Neutrophil (primary cell): ENCODE measurements around the gene OR5AN1.

Experiments used
- H3K27ac ChIP-seq: fragments of 200-600 bp; sonication (generic); 2 replicates; pipeline ENCODE4 v1.5.1; 2016; ENCODE audit warnings: mild to moderate bottlenecking, moderate library complexity
- H3K27me3 ChIP-seq: fragments of 200-600 bp; sonication (generic); 2 replicates; pipeline ENCODE4 v1.6.0; 2016; ENCODE audit warnings: mild to moderate bottlenecking
- H3K36me3 ChIP-seq: fragments of 200-600 bp; sonication (generic); 2 replicates; pipeline ENCODE4 v1.5.1; 2017
- H3K4me1 ChIP-seq, 2 experiments: fragments of 200-600 bp in 1 of 2; sonication (generic) in 1 of 2; 1 replicate in 1 of 2; 2 replicates in 1 of 2; pipeline versions ENCODE4 v1.5.1 to v1.6.1; 2013 to 2016; ENCODE audit warnings: low read depth in 1 of 2, low read length in 1 of 2, mild to moderate bottlenecking in 1 of 2, moderate library complexity in 1 of 2; ENCODE audit not compliant: control insufficient read depth in 1 of 2, insufficient read depth in 1 of 2
- H3K4me3 ChIP-seq, 2 experiments: fragments of 200-600 bp in 1 of 2; sonication (generic) in 1 of 2; 1 replicate in 1 of 2; 2 replicates in 1 of 2; pipeline ENCODE4 v1.5.1; 2013 to 2016; ENCODE audit warnings: low read depth in 1 of 2, low read length in 1 of 2, mild to moderate bottlenecking in 1 of 2, moderate library complexity in 1 of 2
- H3K9me3 ChIP-seq: fragments of 200-600 bp; sonication (generic); 2 replicates; pipeline ENCODE4 v1.5.1; 2016
- CTCF ChIP-seq: fragments of 200-600 bp; sonication (generic); IDR thresholded peaks from 2 replicates; pipeline ENCODE4 v1.5.1; 2016; ENCODE audit warnings: antibody characterized with exemption

OR5AN1 gene

GRCh38 chr11:59413646-59414045, 55.0 kb downstream of the OR5AN1 start:
- Histone ChIP-seq H3K27ac (no peak overlapping the region), H3K4me1 (no peaks in the 10 kb centered on the region), H3K4me3 (no peak overlapping the region), H3K9me3 (no peaks in the 10 kb centered on the region), H3K36me3 (no peaks in the 10 kb centered on the region), H3K27me3 (peaks cover 7% of the 10 kb centered on the region)
- no peak for TF ChIP-seq CTCF

GRCh38 chr11:59415111-59415510, 56.4 kb downstream of the OR5AN1 start:
- no peaks in the 10 kb centered on the region for H3K36me3 ChIP-seq
- H3K9me3 ChIP-seq: no peaks in the 10 kb centered on the region
- peaks cover 7% of the 10 kb centered on the region for H3K27me3 ChIP-seq
- TF ChIP-seq CTCF: no peak
- no peak overlapping the region for H3K27ac ChIP-seq
- no peak overlapping the region for H3K4me3 ChIP-seq
- no peaks in the 10 kb centered on the region for H3K4me1 ChIP-seq

- Histone ChIP-seq H3K36me3 (no peaks in the 10 kb centered on the region), H3K27ac (no peak overlapping the region), H3K4me3 (no peak overlapping the region), H3K27me3 (peaks cover 7% of the 10 kb centered on the region), H3K4me1 (no peaks in the 10 kb centered on the region), H3K9me3 (no peaks in the 10 kb centered on the region)
- TF ChIP-seq CTCF: no peak
Measured at GRCh38 chr11:59416613-59417012, 57.9 kb downstream of the OR5AN1 start.

GRCh38 chr11:59417023-59417422, 58.3 kb downstream of the OR5AN1 start:
- TF ChIP-seq CTCF: no peak
- Histone ChIP-seq H3K36me3 (no peaks in the 10 kb centered on the region), H3K27me3 (peaks cover 7% of the 10 kb centered on the region), H3K9me3 (no peaks in the 10 kb centered on the region), H3K4me3 (no peak overlapping the region), H3K4me1 (no peaks in the 10 kb centered on the region), H3K27ac (no peak overlapping the region)

- no peaks in the 10 kb centered on the region for H3K36me3 ChIP-seq
- no peak for TF ChIP-seq CTCF
- H3K9me3 ChIP-seq: no peaks in the 10 kb centered on the region
- H3K4me1 ChIP-seq: no peaks in the 10 kb centered on the region
- no peak overlapping the region for H3K27ac ChIP-seq
- no peak overlapping the region for H3K4me3 ChIP-seq
- peaks cover 7% of the 10 kb centered on the region for H3K27me3 ChIP-seq
Measured at GRCh38 chr11:59418156-59418555, 59.5 kb downstream of the OR5AN1 start.
